ENCODE measurements around the gene CT55. TPM values are rescaled to one million over a fixed set of nuclear protein-coding genes. Genes with fewer than 3 reads are reported as not detected.

The CT55 gene
- total RNA-seq, result not detected in 2 replicates

GRCh38 chrX:135170877-135171519, at the start of gene CT55:
CT55 (minus strand) TSS chrX:135171398; CDS start chrX:135171171, 227 bp downstream.

GRCh38 chrX:135120056-135120576, 51.1 kb downstream of the CT55 start, which contains the start of gene ETDB:
ETDB (minus strand) TSS chrX:135120526; CDS start chrX:135119261, 1,265 bp downstream.

Other genes starting within 250 kb of the CT55 start
- gene SMIM10, start 180.4 kb downstream of the CT55 start, total RNA-seq, result 6.4 and 7.8 TPM in 2 replicates
- gene RTL8B, start 148.9 kb downstream of the CT55 start, total RNA-seq, result 4.3 and 5.5 TPM in 2 replicates
- 29.8 and 30.2 TPM in 2 replicates for gene RTL8C, start 139.0 kb downstream of the CT55 start, total RNA-seq
- gene RTL8A, start 119.3 kb downstream of the CT55 start, total RNA-seq, result 2.6 and 3.3 TPM in 2 replicates
- 1.6 and 2.8 TPM in 2 replicates for gene SMIM10L2B, start 72.7 kb downstream of the CT55 start, total RNA-seq
- gene ETDB, start 50.9 kb downstream of the CT55 start, total RNA-seq, result not detected in 2 replicates
- gene ETDA, start 80.7 kb upstream of the CT55 start, total RNA-seq, result not detected in 2 replicates
- gene ETDC, start 138.1 kb upstream of the CT55 start, total RNA-seq, result not detected in 2 replicates
- 7.1 and 7.5 TPM in 2 replicates for gene ZNF75D, start 172.7 kb upstream of the CT55 start, total RNA-seq
- 8.0 and 8.2 TPM in 2 replicates for gene ZNF449, start 173.4 kb upstream of the CT55 start, total RNA-seq

Measured in smooth muscle cell of bladder (primary cell).